Measurements from ENCODE around the gene RCCD1.

The RCCD1 gene

GRCh38 chr15:91001209-91001608 lies 46.5 kb downstream of the RCCD1 start:
- no peak for DNase-seq

GRCh38 chr15:91007266-91007665 lies 52.6 kb downstream of the RCCD1 start:
- no peak for DNase-seq
